Renal cortical epithelial cell (primary cell): ENCODE data around the gene CCDC7. TPM values are rescaled to one million over a fixed set of nuclear protein-coding genes. Genes with fewer than 3 reads are reported as not detected.
"Not testable (repeated sequence)": the region's sequence is repeated elsewhere in the genome, so short reads cannot be mapped to it uniquely, and the experiment has no call there.

Experiments used
- DNase-seq: peaks from one replicate; pipeline ENCODE4 v3.0.0-alpha.2; 2011; ENCODE audit warnings: low read depth
- total RNA-seq: library from RNA; depleted of rRNA; stranded (reverse); fragments of >200 nt; gene quantifications from 2 replicates; pipeline ENCODE4 v1.2.3, GENCODE V29; 2014

Gene CCDC7
- total RNA-seq, 1 donor from 2014 or later = 14.5 TPM

- not testable (repeated sequence) for DNase-seq
Measured at GRCh38 chr10:32699683-32700082, 253.7 kb downstream of the CCDC7 start.

DNA sequence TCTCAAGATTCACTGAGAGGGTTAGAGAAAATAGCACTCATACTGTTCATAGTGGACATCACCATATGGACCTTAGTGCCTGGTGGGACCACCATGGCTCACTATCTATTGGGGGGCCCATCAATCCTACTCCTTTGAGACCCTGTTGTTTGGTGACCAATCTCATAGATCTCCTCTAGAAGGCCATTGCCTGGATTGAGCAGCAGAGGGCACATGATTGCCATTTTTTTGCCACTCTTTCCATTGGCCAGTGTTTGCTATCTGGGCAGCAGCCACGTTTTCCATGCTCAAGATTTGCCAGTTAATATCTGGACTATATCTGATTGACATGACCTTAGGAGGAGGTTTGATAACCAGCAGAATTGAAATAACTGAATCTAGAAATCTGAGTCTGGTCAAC is 267.6 kb downstream of the CCDC7 start:
- no peak for DNase-seq

- no peak for DNase-seq
Measured at GRCh38 chr10:32731527-32731926, 285.6 kb downstream of the CCDC7 start.

- DNase-seq = no peak
Measured at GRCh38 chr10:32738958-32739357, 293.0 kb downstream of the CCDC7 start.

DNA sequence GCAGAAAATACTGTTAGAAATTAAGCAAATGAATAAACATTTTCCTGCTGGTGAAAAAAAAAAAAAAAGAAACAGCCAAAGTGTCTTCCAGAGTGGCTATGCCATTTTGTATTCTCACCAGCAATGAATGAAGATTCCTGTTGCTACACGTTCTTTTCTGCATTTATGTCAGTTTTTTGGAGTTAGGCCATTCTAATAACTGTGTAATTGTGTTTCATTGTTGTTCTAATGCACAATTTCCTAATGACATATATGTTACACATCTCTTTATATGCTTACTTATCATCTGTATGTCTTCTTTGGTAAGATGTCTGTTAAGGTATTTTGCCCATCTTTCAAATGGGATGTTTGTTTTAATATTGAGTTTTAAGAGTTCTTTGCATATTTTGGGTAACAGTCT is 298.4 kb downstream of the CCDC7 start:
- DNase-seq = no peak

- no peak for DNase-seq
Measured at GRCh38 chr10:32746869-32747268, 300.9 kb downstream of the CCDC7 start.

- no peak for DNase-seq
Measured at GRCh38 chr10:32751582-32751981, 305.6 kb downstream of the CCDC7 start.

GRCh38 chr10:32754900-32755299 is 309.0 kb downstream of the CCDC7 start:
- not testable (repeated sequence) for DNase-seq

- DNase-seq = no peak
Measured at GRCh38 chr10:32771217-32771616, 325.3 kb downstream of the CCDC7 start.

- no peak for DNase-seq
Measured at GRCh38 chr10:32773105-32773504, 327.2 kb downstream of the CCDC7 start.

- DNase-seq = no peak
Measured at GRCh38 chr10:32786968-32787367, 341.0 kb downstream of the CCDC7 start.

- DNase-seq = no peak
Measured at GRCh38 chr10:32787690-32788284, 341.8 kb downstream of the CCDC7 start.

DNA sequence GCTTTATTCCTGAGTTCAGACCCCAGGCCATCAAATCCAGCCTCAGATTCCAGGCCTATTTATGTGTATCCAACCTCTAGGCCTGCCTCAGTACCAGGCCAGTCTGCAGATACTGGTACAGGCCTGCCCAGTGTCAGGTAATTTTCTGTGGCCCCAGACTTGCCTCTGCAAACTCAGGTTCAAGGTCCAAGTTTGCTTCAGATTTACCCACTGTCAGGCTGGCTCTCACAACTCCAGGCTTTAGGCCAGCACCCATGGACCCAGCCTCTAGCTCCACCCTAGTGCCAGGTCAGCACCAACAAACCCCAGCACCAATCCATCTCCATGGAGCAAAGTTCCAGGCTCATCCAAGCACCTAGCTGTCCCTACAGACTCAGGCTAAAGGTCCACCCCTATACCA is 342.4 kb downstream of the CCDC7 start:
- DNase-seq = no peak

- no peak for DNase-seq
Measured at GRCh38 chr10:32790483-32790882, 344.5 kb downstream of the CCDC7 start.

DNA sequence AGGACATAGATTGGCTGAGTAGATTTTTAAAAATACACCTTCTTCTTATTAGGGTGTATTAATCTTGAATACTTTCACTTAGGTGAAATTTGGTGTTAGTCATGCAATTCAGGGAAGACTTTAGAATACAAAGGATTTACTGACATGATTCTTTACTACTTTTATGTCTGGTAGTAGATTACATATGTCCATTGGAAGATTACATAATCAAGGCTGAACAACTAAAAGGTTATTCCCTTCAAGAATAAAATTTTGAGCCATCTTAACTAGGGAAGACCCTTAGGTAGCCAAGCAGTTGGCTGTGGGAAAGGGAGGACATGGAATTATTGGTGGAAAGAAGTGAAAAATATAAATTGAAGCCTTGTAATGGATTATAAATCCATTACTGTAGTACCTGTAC is 347.1 kb downstream of the CCDC7 start:
- no peak for DNase-seq

- DNase-seq = peak; percentile 40
Measured at GRCh38 chr10:32795598-32796183, 349.8 kb downstream of the CCDC7 start.

- DNase-seq = not testable (repeated sequence)
Measured at GRCh38 chr10:32797393-32797792, 351.5 kb downstream of the CCDC7 start.

GRCh38 chr10:32846974-32847373 is 401.0 kb downstream of the CCDC7 start:
- no peak for DNase-seq

DNA sequence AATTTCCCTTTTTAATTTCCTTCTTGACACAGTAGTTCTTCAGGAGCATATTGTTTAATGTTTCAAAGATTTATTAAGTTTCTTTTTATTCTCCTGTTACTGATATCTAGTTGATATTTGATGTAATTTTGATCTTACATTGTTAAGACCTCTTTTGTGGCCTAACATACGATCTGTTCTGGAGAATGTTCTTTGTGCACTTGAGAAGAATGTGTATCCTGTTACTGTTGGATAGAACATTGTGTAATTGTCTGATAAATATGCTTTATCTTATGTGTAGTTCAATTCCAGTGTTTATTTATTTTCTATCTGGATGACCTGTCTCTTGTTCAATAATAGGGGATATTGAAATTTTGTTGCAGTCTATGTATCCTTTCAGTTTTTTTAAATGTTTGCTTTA is 405.4 kb downstream of the CCDC7 start:
- DNase-seq = no peak

DNA sequence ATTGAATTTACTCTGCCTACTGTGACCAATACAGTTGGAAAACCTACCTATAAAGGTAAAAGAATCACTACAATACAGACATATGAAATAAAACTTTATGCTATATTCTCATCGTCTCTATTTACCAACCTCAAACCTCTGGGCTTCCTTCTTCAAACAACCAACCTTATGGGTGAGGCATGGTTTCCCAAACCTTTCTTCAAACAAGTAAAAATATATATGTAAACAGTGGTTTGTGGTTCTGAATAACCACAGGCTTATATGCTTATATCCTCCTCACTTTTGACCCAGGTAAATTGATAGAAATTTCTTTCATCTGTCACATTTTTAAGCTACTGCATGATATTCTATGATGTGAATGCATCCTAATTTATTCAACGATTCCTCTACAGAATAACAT is 408.5 kb downstream of the CCDC7 start:
- DNase-seq = no peak

GRCh38 chr10:32865170-32865569 is 419.2 kb downstream of the CCDC7 start:
- DNase-seq = no peak

DNA sequence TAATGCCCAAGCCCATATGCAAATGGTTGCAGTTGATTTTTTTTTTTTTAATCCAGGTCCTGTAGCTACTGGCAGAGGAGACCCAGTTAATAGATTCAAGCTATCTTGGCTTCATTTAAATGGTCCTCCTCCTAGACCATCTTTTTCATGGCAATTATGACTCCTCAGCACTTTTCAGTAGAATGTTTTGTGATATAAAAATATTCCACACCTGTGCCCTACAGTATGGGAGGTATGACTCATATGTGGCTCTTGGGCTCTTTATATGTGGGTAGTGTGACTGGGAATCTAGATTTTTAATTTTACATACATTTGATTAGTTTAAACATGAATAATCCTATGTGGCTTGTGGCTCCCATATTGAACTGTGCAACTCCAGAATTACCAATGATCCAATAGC is 432.0 kb downstream of the CCDC7 start:
- no peak for DNase-seq

- DNase-seq = no peak
Measured at GRCh38 chr10:32878646-32879045, 432.7 kb downstream of the CCDC7 start.

DNA sequence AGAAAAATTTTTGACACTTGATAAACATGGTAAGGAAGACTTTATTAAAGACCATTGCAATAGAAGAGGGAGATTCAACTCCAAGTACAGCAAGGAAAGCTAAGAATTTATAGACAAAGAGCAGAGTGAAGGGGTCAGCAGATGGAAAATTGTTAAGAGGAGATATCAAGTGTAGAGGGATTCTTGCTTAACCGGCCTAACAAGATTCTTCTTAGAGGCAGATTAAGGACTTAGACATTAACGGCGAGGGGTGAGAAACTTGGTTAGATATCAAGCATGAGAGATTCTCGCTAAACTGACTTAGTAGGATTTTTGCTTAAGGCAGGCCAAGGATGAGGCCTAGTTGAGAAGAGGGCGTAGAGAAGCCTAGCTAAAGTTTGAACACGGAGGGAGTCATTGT is 436.1 kb downstream of the CCDC7 start:
- DNase-seq = no peak
